ENCODE results near the gene MKNK1.

MKNK1 gene

GRCh38 chr1:46607345-46608130 is 3.5 kb upstream of the MKNK1 start:
- no peak overlapping the region for H3K4me3 ChIP-seq (ENCODE audit: low read depth in 1 of 2, low read length in 1 of 2)
- peaks cover 31% of the 10 kb centered on the region for H3K36me3 ChIP-seq
- peaks cover 24 to 28% of the 10 kb centered on the region in 2 experiments for H3K4me1 ChIP-seq (ENCODE audit: control insufficient read depth in 1 of 2, insufficient read depth in 1 of 2, low read depth in 1 of 2, low read length in 1 of 2)
- H3K27me3 ChIP-seq: no peaks in the 10 kb centered on the region
- no peak overlapping the region for H3K27ac ChIP-seq
- no peaks in the 10 kb centered on the region for H3K9me3 ChIP-seq
- TF ChIP-seq CTCF (IDR thresholded peaks at IDR 0.05): no peak

- no peak for TF ChIP-seq CTCF (IDR thresholded peaks at IDR 0.05)
- H3K4me1 ChIP-seq (ENCODE audit: control insufficient read depth in 1 of 2, insufficient read depth in 1 of 2, low read depth in 1 of 2, low read length in 1 of 2): peaks cover 31 to 36% of the 10 kb centered on the region in 2 experiments
- no peak overlapping the region for H3K4me3 ChIP-seq (ENCODE audit: low read depth in 1 of 2, low read length in 1 of 2)
- no peaks in the 10 kb centered on the region for H3K27me3 ChIP-seq
- H3K36me3 ChIP-seq: peaks cover 26% of the 10 kb centered on the region
- H3K27ac ChIP-seq: no peak overlapping the region
- no peaks in the 10 kb centered on the region for H3K9me3 ChIP-seq
Measured at GRCh38 chr1:46606255-46606965, 2.3 kb upstream of the MKNK1 start.

GRCh38 chr1:46605232-46605631 is 1.2 kb upstream of the MKNK1 start:
- no peak for TF ChIP-seq CTCF (IDR thresholded peaks at IDR 0.05)
- Histone ChIP-seq H3K27ac (peak overlapping the region; percentile 91), H3K4me3 (ENCODE audit: low read depth in 1 of 2, low read length in 1 of 2) (no peak overlapping the region), H3K9me3 (no peaks in the 10 kb centered on the region), H3K4me1 (ENCODE audit: control insufficient read depth in 1 of 2, insufficient read depth in 1 of 2, low read depth in 1 of 2, low read length in 1 of 2) (peaks cover 36 to 45% of the 10 kb centered on the region in 2 experiments), H3K36me3 (peaks cover 23% of the 10 kb centered on the region), H3K27me3 (no peaks in the 10 kb centered on the region)

GRCh38 chr1:46603481-46603857 is 599 bp downstream of the MKNK1 start:
- no peaks in the 10 kb centered on the region for H3K27me3 ChIP-seq
- TF ChIP-seq CTCF (IDR thresholded peaks at IDR 0.05): no peak
- H3K4me3 ChIP-seq (ENCODE audit: low read depth in 1 of 2, low read length in 1 of 2): peak overlapping the region; percentile 89 to 97
- peak overlapping the region; percentile 91 for H3K27ac ChIP-seq
- H3K36me3 ChIP-seq: peaks cover 7% of the 10 kb centered on the region
- peaks cover 44 to 57% of the 10 kb centered on the region in 2 experiments for H3K4me1 ChIP-seq (ENCODE audit: control insufficient read depth in 1 of 2, insufficient read depth in 1 of 2, low read depth in 1 of 2, low read length in 1 of 2)
- H3K9me3 ChIP-seq: no peaks in the 10 kb centered on the region

GRCh38 chr1:46601257-46602007 is 2.6 kb downstream of the MKNK1 start:
- Histone ChIP-seq H3K27me3 (no peaks in the 10 kb centered on the region), H3K4me1 (ENCODE audit: control insufficient read depth in 1 of 2, insufficient read depth in 1 of 2, low read depth in 1 of 2, low read length in 1 of 2) (peaks cover 44 to 63% of the 10 kb centered on the region in 2 experiments), H3K9me3 (no peaks in the 10 kb centered on the region), H3K4me3 (ENCODE audit: low read depth in 1 of 2, low read length in 1 of 2) (no peak overlapping the region), H3K36me3 (peaks cover 11% of the 10 kb centered on the region), H3K27ac (peak overlapping the region; percentile 2)
- TF ChIP-seq CTCF (IDR thresholded peaks at IDR 0.05): no peak
